HG02642 (cell line): Measurements from ENCODE around the gene ALDH16A1.

Experiments
- ATAC-seq: cut with Tn5 transposase; IDR thresholded peaks from one replicate; pipeline ENCODE4 v1.9.1; 2021; ENCODE audit warnings: mild to moderate bottlenecking; ENCODE audit not compliant: unreplicated experiment, poor library complexity

ALDH16A1 gene

GRCh38 chr19:49423071-49423984 is 29.7 kb upstream of the ALDH16A1 start, which contains the start of gene PTH2:
TSS of gene PTH2 (minus strand) at chr19:49423441. CDS start at chr19:49423339, 102 bp downstream.
- ATAC-seq, result no peak

- no peak for ATAC-seq
Observed at GRCh38 chr19:49423985-49424303, 29.1 kb upstream of the ALDH16A1 start.

GRCh38 chr19:49425178-49425577 is 27.8 kb upstream of the ALDH16A1 start, which contains the start of gene GFY:
TSS of gene GFY (plus strand) at chr19:49425388. CDS start at chr19:49426431, 1,043 bp downstream.
- ATAC-seq, result no peak

- no peak for ATAC-seq
Observed at GRCh38 chr19:49425922-49426592, 27.0 kb upstream of the ALDH16A1 start.

GRCh38 chr19:49427339-49427738 is 25.7 kb upstream of the ALDH16A1 start:
- no peak for ATAC-seq

- no peak for ATAC-seq
Observed at GRCh38 chr19:49427855-49428546, 25.0 kb upstream of the ALDH16A1 start.

- ATAC-seq, result no peak
Observed at GRCh38 chr19:49428547-49429451, 24.2 kb upstream of the ALDH16A1 start.

- no peak for ATAC-seq
Observed at GRCh38 chr19:49430172-49430677, 22.8 kb upstream of the ALDH16A1 start.

GRCh38 chr19:49430678-49431329 is 22.2 kb upstream of the ALDH16A1 start:
- no peak for ATAC-seq

GRCh38 chr19:49431330-49431749 is 21.7 kb upstream of the ALDH16A1 start:
- ATAC-seq, result no peak

GRCh38 chr19:49432141-49433073 is 20.6 kb upstream of the ALDH16A1 start:
- no peak for ATAC-seq

GRCh38 chr19:49433240-49433901 is 19.7 kb upstream of the ALDH16A1 start:
- ATAC-seq, result no peak

GRCh38 chr19:49434907-49435583 is 18.0 kb upstream of the ALDH16A1 start:
- ATAC-seq, result no peak

GRCh38 chr19:49435670-49436069 is 17.4 kb upstream of the ALDH16A1 start:
- no peak for ATAC-seq

- ATAC-seq, result no peak
Observed at GRCh38 chr19:49436381-49437017, 16.5 kb upstream of the ALDH16A1 start.

GRCh38 chr19:49437231-49437630 is 15.8 kb upstream of the ALDH16A1 start:
- no peak for ATAC-seq

- no peak for ATAC-seq
Observed at GRCh38 chr19:49438261-49438660, 14.8 kb upstream of the ALDH16A1 start.
